ENCODE results near the gene FKBP8.

- TF ChIP-seq CTCF (IDR thresholded peaks at IDR 0.05) = no peak
- TF ChIP-seq POLR2AphosphoS5 (IDR thresholded peaks at IDR 0.05) = no peak
- TF ChIP-seq POLR2A (IDR thresholded peaks at IDR 0.05) = no peak
- no peak for TF ChIP-seq EP300 (IDR thresholded peaks at IDR 0.05)
Measured at GRCh38 chr19:18502246-18502637, 41.1 kb downstream of the FKBP8 start.
